SU-DHL-6 (cell line): ENCODE results near the gene NUBP2.

Experiments used
- EZH2phosphoT487 ChIP-seq: fragments of 200-600 bp; sonication (generic), shearing (Covaris generic); conservative IDR thresholded peaks from 2 replicates; pipeline ENCODE4 v1.6.1; 2018; ENCODE audit warnings: mild to moderate bottlenecking, antibody characterized with exemption, low read length, moderate library complexity, mixed read lengths
- TF ChIP-seq, protein P1 (sequence below): fragments of 200-600 bp; sonication (generic); IDR thresholded peaks from one replicate; pipeline ENCODE4 v1.5.1; 2017; ENCODE audit warnings: antibody characterized with exemption, mild to moderate bottlenecking, low read length, moderate library complexity; ENCODE audit not compliant: insufficient read depth, poor library complexity, severe bottlenecking

DNA sequence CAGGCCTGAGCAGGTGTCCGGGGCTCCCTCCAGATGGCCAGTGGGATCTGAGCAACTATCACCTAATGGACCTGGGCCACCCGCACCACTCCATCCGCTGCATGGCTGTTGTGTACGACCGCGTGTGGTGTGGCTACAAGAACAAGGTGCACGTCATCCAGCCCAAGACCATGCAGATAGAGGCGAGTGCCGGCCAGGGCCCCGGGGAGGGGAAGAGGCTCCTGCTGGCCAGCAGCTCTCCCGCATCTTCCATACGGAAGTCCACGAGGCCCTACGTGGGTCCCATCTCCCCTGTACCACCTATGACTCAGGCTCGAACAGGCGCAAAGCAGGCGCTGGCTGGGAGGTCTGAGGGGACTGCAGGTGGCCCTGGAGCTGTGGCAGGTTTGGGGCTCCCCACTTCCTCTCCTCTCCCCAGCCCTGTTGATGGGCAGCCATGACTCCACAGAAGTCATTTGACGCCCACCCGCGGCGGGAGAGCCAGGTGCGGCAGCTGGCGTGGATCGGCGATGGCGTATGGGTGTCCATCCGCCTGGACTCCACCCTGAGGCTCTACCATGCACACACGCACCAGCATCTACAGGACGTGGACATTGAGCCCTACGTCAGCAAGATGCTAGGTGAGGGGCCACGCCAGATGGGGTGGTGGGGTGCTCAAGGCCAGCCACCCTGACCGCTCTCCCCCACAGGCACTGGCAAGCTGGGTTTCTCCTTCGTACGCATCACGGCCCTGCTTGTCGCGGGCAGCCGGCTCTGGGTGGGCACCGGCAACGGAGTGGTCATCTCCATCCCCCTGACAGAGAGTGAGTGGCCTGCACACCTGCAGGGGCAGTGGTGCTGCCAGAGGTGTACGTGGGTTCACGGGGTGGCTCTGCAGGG, 15.4 kb upstream of the NUBP2 start:
- TF ChIP-seq, protein P1, sequence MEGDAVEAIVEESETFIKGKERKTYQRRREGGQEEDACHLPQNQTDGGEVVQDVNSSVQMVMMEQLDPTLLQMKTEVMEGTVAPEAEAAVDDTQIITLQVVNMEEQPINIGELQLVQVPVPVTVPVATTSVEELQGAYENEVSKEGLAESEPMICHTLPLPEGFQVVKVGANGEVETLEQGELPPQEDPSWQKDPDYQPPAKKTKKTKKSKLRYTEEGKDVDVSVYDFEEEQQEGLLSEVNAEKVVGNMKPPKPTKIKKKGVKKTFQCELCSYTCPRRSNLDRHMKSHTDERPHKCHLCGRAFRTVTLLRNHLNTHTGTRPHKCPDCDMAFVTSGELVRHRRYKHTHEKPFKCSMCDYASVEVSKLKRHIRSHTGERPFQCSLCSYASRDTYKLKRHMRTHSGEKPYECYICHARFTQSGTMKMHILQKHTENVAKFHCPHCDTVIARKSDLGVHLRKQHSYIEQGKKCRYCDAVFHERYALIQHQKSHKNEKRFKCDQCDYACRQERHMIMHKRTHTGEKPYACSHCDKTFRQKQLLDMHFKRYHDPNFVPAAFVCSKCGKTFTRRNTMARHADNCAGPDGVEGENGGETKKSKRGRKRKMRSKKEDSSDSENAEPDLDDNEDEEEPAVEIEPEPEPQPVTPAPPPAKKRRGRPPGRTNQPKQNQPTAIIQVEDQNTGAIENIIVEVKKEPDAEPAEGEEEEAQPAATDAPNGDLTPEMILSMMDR, result no peak
- no peak for TF ChIP-seq EZH2phosphoT487
